Lung (tissue), 12 donors: ENCODE results near the gene PARD3B. TPM values are rescaled to one million over a fixed set of nuclear protein-coding genes. Genes with fewer than 3 reads are reported as not detected.

Experiments
- ATAC-seq: fragments of 200-7000 bp; cut with Tn5 transposase; one replicate; pipeline ENCODE4 v1.9.1; 2020; ENCODE audit warnings: moderate number of reproducible peaks; ENCODE audit not compliant: insufficient read depth, low FRiP score
- DNase-seq, 3 donors: peaks; one replicate each; pipeline ENCODE4 v3.0.0-alpha.2; 2013 to 2017
- H3K27ac ChIP-seq, 2 donors: one replicate each; pipeline ENCODE4 v1.5.1; 2013; ENCODE audit warnings: mild to moderate bottlenecking in 2 of 2, moderate library complexity in 2 of 2, control low read depth in 1 of 2, inconsistent platforms in 1 of 2, low read depth in 1 of 2, low read length in 1 of 2
- H3K27me3 ChIP-seq, 3 donors: one replicate each; pipeline ENCODE4 v1.5.1; 2013; ENCODE audit warnings: low read length in 2 of 3; ENCODE audit not compliant: control insufficient read depth in 3 of 3, insufficient read depth in 3 of 3
- H3K36me3 ChIP-seq, 4 donors: one replicate each; pipeline ENCODE4 v1.5.1; 2013; ENCODE audit warnings: low read length in 4 of 4, mild to moderate bottlenecking in 1 of 4, moderate library complexity in 1 of 4; ENCODE audit not compliant: control insufficient read depth in 4 of 4, insufficient read depth in 4 of 4
- H3K4me1 ChIP-seq, 5 donors: one replicate each; pipeline ENCODE4 v1.5.1; 2013; ENCODE audit warnings: low read length in 5 of 5, mild to moderate bottlenecking in 2 of 5, moderate library complexity in 1 of 5; ENCODE audit not compliant: control insufficient read depth in 5 of 5, insufficient read depth in 5 of 5
- H3K4me3 ChIP-seq: one replicate; pipeline ENCODE4 v1.5.1; 2013; ENCODE audit warnings: mild to moderate bottlenecking, control low read depth, moderate library complexity
- H3K9ac ChIP-seq, 2 donors: one replicate each; pipeline ENCODE4 v1.5.1; 2013; ENCODE audit warnings: low read length in 2 of 2, control low read depth in 1 of 2; ENCODE audit not compliant: insufficient read depth in 1 of 2
- H3K9me3 ChIP-seq, 4 donors: one replicate each; pipeline ENCODE4 v1.5.1; 2013; ENCODE audit warnings: low read length in 3 of 4, mild to moderate bottlenecking in 1 of 4, moderate library complexity in 1 of 4; ENCODE audit not compliant: control insufficient read depth in 4 of 4, insufficient read depth in 3 of 4
- CTCF ChIP-seq: IDR thresholded peaks from 2 replicates; pipeline ENCODE4 v1.5.1; 2012; ENCODE audit warnings: mild to moderate bottlenecking; ENCODE audit errors: control extremely low read depth, extremely low read depth
- WGBS, 2 donors: extraction: QIAGEN DNeasy Blood & Tissue Kit; methylation state at CpG; one replicate each; pipeline ENCODE4 v1.1.7; 2013; 5-methylcytosine and 5-hydroxymethylcytosine counted together
- polyA plus RNA-seq, 2 donors: library from polyadenylated mRNA; stranded (reverse); fragments of 200-250 nt; gene quantifications; one replicate each; pipeline ENCODE4 v1.2.1, GENCODE V29; 2013
- total RNA-seq, 2 donors: library from RNA; depleted of rRNA in 1 of 2; stranded (reverse); fragments of >200 nt in 1 of 2; gene quantifications; one replicate each; pipeline ENCODE4 v1.2.1, GENCODE V29; 2014 to 2021
- donor health status: control.
- donor health status: control.
- donor health status: Bipolar disorder and iron deficiency.
- donor health status: healthy.
- donor health status: DM: yes; HTN: yes; CAD: no.

PARD3B gene
- total and polyA plus RNA-seq, 4 donors: 2.4 to 38.7 (median 17.1) TPM

- TF ChIP-seq CTCF: no peak
- no peak overlapping the region for H3K4me3 ChIP-seq
- 92 to 95% methylated on average over 3 of the region's 3 CpGs for WGBS, 2 donors
- ATAC-seq (no peak), DNase-seq (no peak)
- peaks cover 0 to 3% (median 0%) of the 10 kb centered on the region in 4 donors for H3K36me3 ChIP-seq
- no peak overlapping the region for H3K9ac ChIP-seq
- no peak overlapping the region for H3K27ac ChIP-seq
- no peaks in the 10 kb centered on the region for H3K27me3 ChIP-seq
- peaks cover 0 to 6% (median 0%) of the 10 kb centered on the region in 5 donors for H3K4me1 ChIP-seq
- no peaks in the 10 kb centered on the region for H3K9me3 ChIP-seq
Measured at GRCh38 chr2:204722207-204722606, 176.9 kb downstream of the PARD3B start.

DNA sequence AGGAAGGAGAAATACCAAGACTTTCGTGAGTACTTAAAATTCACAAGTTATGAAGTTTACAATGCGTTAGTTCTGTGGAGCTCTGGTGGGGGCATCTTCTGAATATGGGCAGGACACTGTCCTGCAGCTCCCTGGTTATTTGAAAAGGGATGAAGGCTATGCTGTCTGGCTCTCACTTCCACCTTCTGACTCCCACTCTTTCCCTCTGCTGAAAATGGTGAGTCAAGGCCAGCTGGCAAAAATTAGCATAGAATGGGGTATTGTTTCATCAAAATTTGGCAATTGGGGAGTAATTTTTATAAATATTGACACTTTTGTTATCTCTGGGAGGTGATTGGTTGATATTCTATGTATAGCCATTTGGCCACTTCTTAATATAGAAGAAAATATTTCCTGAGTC, 177.4 kb downstream of the PARD3B start:
- Histone ChIP-seq H3K27me3 (no peaks in the 10 kb centered on the region), H3K4me1 (peaks cover 0 to 6% (median 0%) of the 10 kb centered on the region in 5 donors), H3K27ac (no peak overlapping the region), H3K36me3 (peaks cover 0 to 3% (median 0%) of the 10 kb centered on the region in 4 donors), H3K4me3 (no peak overlapping the region), H3K9ac (no peak overlapping the region), H3K9me3 (no peaks in the 10 kb centered on the region)
- no peak for DNase-seq
- no peak for TF ChIP-seq CTCF
- WGBS, 2 donors: 86 to 88% methylated on average over 2 of the region's 2 CpGs
- no peak for ATAC-seq

- no peaks in the 10 kb centered on the region for H3K9me3 ChIP-seq
- H3K36me3 ChIP-seq: no peaks in the 10 kb centered on the region
- peaks cover 0 to 6% (median 2%) of the 10 kb centered on the region in 5 donors for H3K4me1 ChIP-seq
- H3K9ac ChIP-seq: no peak overlapping the region
- no peak overlapping the region for H3K4me3 ChIP-seq
- 96 to 97% methylated on average over 3 of the region's 3 CpGs for WGBS, 2 donors
- no peak for TF ChIP-seq CTCF
- ATAC-seq: no peak
- no peaks in the 10 kb centered on the region for H3K27me3 ChIP-seq
- H3K27ac ChIP-seq: no peak overlapping the region
- no peak for DNase-seq
Measured at GRCh38 chr2:204725693-204726360, 180.6 kb downstream of the PARD3B start.

GRCh38 chr2:204726831-204727230, 181.6 kb downstream of the PARD3B start:
- Histone ChIP-seq H3K9me3 (no peaks in the 10 kb centered on the region), H3K4me3 (no peak overlapping the region), H3K36me3 (no peaks in the 10 kb centered on the region), H3K9ac (no peak overlapping the region), H3K27me3 (no peaks in the 10 kb centered on the region), H3K27ac (no peak overlapping the region), H3K4me1 (peaks cover 0 to 7% (median 3%) of the 10 kb centered on the region in 5 donors)
- no peak for DNase-seq
- ATAC-seq: no peak
- no peak for TF ChIP-seq CTCF
- WGBS, 2 donors: 81 to 85% methylated on average over 3 of the region's 3 CpGs
